Fibroblast of lung (primary cell): ENCODE measurements around the gene ABCC8. TPM values are rescaled to one million over a fixed set of nuclear protein-coding genes. Genes with fewer than 3 reads are reported as not detected.

Source experiments
- DNase-seq, 2 donors: peaks; one replicate each; pipeline versions ENCODE4 v3.0.0 to v3.0.0-alpha.2; 2010; ENCODE audit warnings: low read depth in 2 of 2
- H2AFZ ChIP-seq: 2 replicates; pipeline ENCODE4 v1.5.1; 2012; ENCODE audit warnings: low read length, control low read depth, inconsistent platforms
- H3K27ac ChIP-seq: 2 replicates; pipeline ENCODE4 v1.5.1; 2011; ENCODE audit warnings: low read length, control low read depth; ENCODE audit not compliant: insufficient read depth
- H3K27me3 ChIP-seq: 2 replicates; pipeline ENCODE4 v1.5.1; 2011; ENCODE audit warnings: mild to moderate bottlenecking, low read length; ENCODE audit not compliant: control insufficient read depth, insufficient read depth
- H3K36me3 ChIP-seq: 2 replicates; pipeline ENCODE4 v1.5.1; 2011; ENCODE audit warnings: low read length; ENCODE audit not compliant: control insufficient read depth, insufficient read depth
- H3K4me1 ChIP-seq: 2 replicates; pipeline ENCODE4 v1.5.1; 2011; ENCODE audit warnings: low read length; ENCODE audit not compliant: control insufficient read depth, insufficient read depth; ENCODE audit errors: extremely low read depth
- H3K4me2 ChIP-seq: 2 replicates; pipeline ENCODE4 v1.5.1; 2011; ENCODE audit warnings: low read length, control low read depth; ENCODE audit not compliant: insufficient read depth; ENCODE audit errors: extremely low read depth
- H3K4me3 ChIP-seq, 4 experiments: fragments of 200-600 bp in 1 of 4; sonication (generic) in 1 of 4; replicated peaks in 1 of 4; 2 replicates each; pipeline ENCODE4 v1.5.1; 2011 to 2016; ENCODE audit warnings: low read length in 4 of 4, low read depth in 3 of 4, mild to moderate bottlenecking in 3 of 4, control low read depth in 2 of 4, inconsistent platforms in 1 of 4, mixed read lengths in 1 of 4; ENCODE audit not compliant: insufficient read depth in 1 of 4; ENCODE audit errors: control extremely low read depth in 1 of 4
- H3K79me2 ChIP-seq: 2 replicates; pipeline ENCODE4 v1.5.1; 2012; ENCODE audit warnings: mild to moderate bottlenecking, low read length, inconsistent platforms; ENCODE audit not compliant: control insufficient read depth, insufficient read depth
- H3K9ac ChIP-seq: 2 replicates; pipeline ENCODE4 v1.5.1; 2011; ENCODE audit warnings: mild to moderate bottlenecking, low read length, control low read depth; ENCODE audit not compliant: insufficient read depth
- H3K9me3 ChIP-seq: 2 replicates; pipeline ENCODE4 v1.5.1; 2012; ENCODE audit warnings: low read depth, low read length; ENCODE audit not compliant: control insufficient read depth, insufficient read depth
- H4K20me1 ChIP-seq: 2 replicates; pipeline ENCODE4 v1.5.1; 2011; ENCODE audit warnings: low read length; ENCODE audit not compliant: control insufficient read depth, insufficient read depth; ENCODE audit errors: extremely low read depth
- CTCF ChIP-seq, 2 donors: IDR thresholded peaks in 1 of 2; conservative IDR thresholded peaks in 1 of 2; 1 replicate in 1 of 2; 2 replicates in 1 of 2; pipeline ENCODE4 v1.5.1; 2011 to 2012; ENCODE audit warnings: low read length in 2 of 2, control low read depth in 1 of 2, inconsistent platforms in 1 of 2, low read depth in 1 of 2, mild to moderate bottlenecking in 1 of 2
- EZH2 ChIP-seq: IDR thresholded peaks from 2 replicates; pipeline ENCODE4 v1.5.1; 2012; ENCODE audit warnings: low read length, control low read depth, mild to moderate bottlenecking; ENCODE audit errors: missing control alignments
- polyA plus RNA-seq, 2 donors: library from polyadenylated mRNA; depleted of rRNA in 1 of 2; stranded (reverse) in 1 of 2; unstranded in 1 of 2; fragments of >200 nt; gene quantifications; 2 replicates each; pipeline ENCODE4 v1.2.1, GENCODE V29; 2011 to 2012; ENCODE audit warnings: missing spikeins in 1 of 2
- total RNA-seq: library from RNA; depleted of rRNA; stranded (reverse); fragments of >200 nt; gene quantifications from 2 replicates; pipeline ENCODE4 v1.2.1, GENCODE V29; 2014

ABCC8 gene
- total and polyA plus RNA-seq, 2 donors (not counting 1 experiment from before 2014, with no cell fraction given), result not detected

GRCh38 chr11:17354601-17354991, 122.0 kb downstream of the ABCC8 start:
- H3K36me3 ChIP-seq, result no peaks in the 10 kb centered on the region
- TF ChIP-seq CTCF (conservative IDR thresholded peaks at IDR 0.05 in 1 of 2, IDR thresholded peaks at IDR 0.05 in 1 of 2; ENCODE audit: low read depth in 1 of 2, low read length in 2 of 2) (peak; percentile 59 to 74), EZH2 (no peak)
- no peaks in the 10 kb centered on the region for H4K20me1 ChIP-seq
- H3K9ac ChIP-seq, result no peak overlapping the region
- DNase-seq, result peak; percentile 55 to 84
- H3K4me2 ChIP-seq, result peak overlapping the region; percentile 3
- H2AFZ ChIP-seq, result no peak overlapping the region
- no peaks in the 10 kb centered on the region for H3K27me3 ChIP-seq
- H3K9me3 ChIP-seq, result no peaks in the 10 kb centered on the region
- no peak overlapping the region for H3K27ac ChIP-seq
- no peaks in the 10 kb centered on the region for H3K4me1 ChIP-seq
- H3K79me2 ChIP-seq, result no peaks in the 10 kb centered on the region
- H3K4me3 ChIP-seq, result peak overlapping the region in 3 of 4 experiments; percentile 59 to 80 (median 69)

- Histone ChIP-seq H3K9ac (peak overlapping the region; percentile 88), H3K36me3 (no peaks in the 10 kb centered on the region), H3K79me2 (no peaks in the 10 kb centered on the region), H4K20me1 (no peaks in the 10 kb centered on the region), H3K4me1 (no peaks in the 10 kb centered on the region), H3K4me3 (peak overlapping the region; percentile 59 to 80 (median 72)), H2AFZ (peak overlapping the region; percentile 61), H3K4me2 (peak overlapping the region; percentile 99), H3K27me3 (no peaks in the 10 kb centered on the region), H3K27ac (peak overlapping the region; percentile 85), H3K9me3 (no peaks in the 10 kb centered on the region)
- TF ChIP-seq CTCF (conservative IDR thresholded peaks at IDR 0.05 in 1 of 2, IDR thresholded peaks at IDR 0.05 in 1 of 2; ENCODE audit: low read depth in 1 of 2, low read length in 2 of 2), result no peak
- no peak for TF ChIP-seq EZH2
- no peak for DNase-seq
Observed at GRCh38 chr11:17353821-17354600, 122.6 kb downstream of the ABCC8 start.

- Histone ChIP-seq H4K20me1 (no peaks in the 10 kb centered on the region), H2AFZ (peak overlapping the region; percentile 80), H3K36me3 (no peaks in the 10 kb centered on the region), H3K27me3 (no peaks in the 10 kb centered on the region), H3K79me2 (no peaks in the 10 kb centered on the region), H3K9me3 (no peaks in the 10 kb centered on the region), H3K27ac (peak overlapping the region; percentile 85), H3K4me3 (peak overlapping the region; percentile 59 to 80 (median 72)), H3K4me2 (peak overlapping the region; percentile 99), H3K9ac (peak overlapping the region; percentile 88), H3K4me1 (no peaks in the 10 kb centered on the region)
- DNase-seq, result peak; percentile 78 to 83
- no peak for TF ChIP-seq EZH2
- no peak for TF ChIP-seq CTCF (conservative IDR thresholded peaks at IDR 0.05 in 1 of 2, IDR thresholded peaks at IDR 0.05 in 1 of 2; ENCODE audit: low read depth in 1 of 2, low read length in 2 of 2)
Observed at GRCh38 chr11:17352950-17353820, 123.5 kb downstream of the ABCC8 start.
